Skeletal muscle tissue (tissue), 4 donors: ENCODE measurements around the gene ZNF513. TPM values are rescaled to one million over a fixed set of nuclear protein-coding genes. Genes with fewer than 3 reads are reported as not detected.

Source experiments
- H3K27ac ChIP-seq: one replicate; pipeline ENCODE4 v1.7.0; 2013; ENCODE audit warnings: mild to moderate bottlenecking, low read depth, low read length, inconsistent platforms
- H3K27me3 ChIP-seq, 3 donors: one replicate each; pipeline ENCODE4 v1.7.0; 2013; ENCODE audit warnings: low read length in 3 of 3; ENCODE audit not compliant: control insufficient read depth in 3 of 3, insufficient read depth in 3 of 3
- H3K36me3 ChIP-seq, 3 donors: one replicate each; pipeline ENCODE4 v1.7.0; 2013; ENCODE audit warnings: low read length in 3 of 3; ENCODE audit not compliant: control insufficient read depth in 3 of 3, insufficient read depth in 3 of 3
- H3K4me1 ChIP-seq, 3 donors: one replicate each; pipeline ENCODE4 v1.7.0; 2013; ENCODE audit warnings: low read length in 3 of 3, mild to moderate bottlenecking in 3 of 3; ENCODE audit not compliant: control insufficient read depth in 3 of 3, insufficient read depth in 3 of 3
- H3K4me3 ChIP-seq, 3 donors: one replicate each; pipeline ENCODE4 v1.7.0; 2013; ENCODE audit warnings: low read length in 3 of 3
- H3K9ac ChIP-seq, 3 donors: one replicate each; pipeline ENCODE4 v1.7.0; 2013; ENCODE audit warnings: low read length in 3 of 3, mild to moderate bottlenecking in 3 of 3, moderate library complexity in 2 of 3, low read depth in 1 of 3
- H3K9me3 ChIP-seq, 3 donors: one replicate each; pipeline ENCODE4 v1.7.0; 2013; ENCODE audit warnings: low read length in 3 of 3; ENCODE audit not compliant: control insufficient read depth in 3 of 3
- total RNA-seq: library from RNA; depleted of rRNA; stranded (reverse); fragments of >200 nt; gene quantifications from one replicate; pipeline ENCODE4 v1.2.3, GENCODE V29; 2014
- donor health status: Osteomylitis.

Gene ZNF513
- total RNA-seq, 1 donor from 2014 or later: 7.3 TPM

DNA sequence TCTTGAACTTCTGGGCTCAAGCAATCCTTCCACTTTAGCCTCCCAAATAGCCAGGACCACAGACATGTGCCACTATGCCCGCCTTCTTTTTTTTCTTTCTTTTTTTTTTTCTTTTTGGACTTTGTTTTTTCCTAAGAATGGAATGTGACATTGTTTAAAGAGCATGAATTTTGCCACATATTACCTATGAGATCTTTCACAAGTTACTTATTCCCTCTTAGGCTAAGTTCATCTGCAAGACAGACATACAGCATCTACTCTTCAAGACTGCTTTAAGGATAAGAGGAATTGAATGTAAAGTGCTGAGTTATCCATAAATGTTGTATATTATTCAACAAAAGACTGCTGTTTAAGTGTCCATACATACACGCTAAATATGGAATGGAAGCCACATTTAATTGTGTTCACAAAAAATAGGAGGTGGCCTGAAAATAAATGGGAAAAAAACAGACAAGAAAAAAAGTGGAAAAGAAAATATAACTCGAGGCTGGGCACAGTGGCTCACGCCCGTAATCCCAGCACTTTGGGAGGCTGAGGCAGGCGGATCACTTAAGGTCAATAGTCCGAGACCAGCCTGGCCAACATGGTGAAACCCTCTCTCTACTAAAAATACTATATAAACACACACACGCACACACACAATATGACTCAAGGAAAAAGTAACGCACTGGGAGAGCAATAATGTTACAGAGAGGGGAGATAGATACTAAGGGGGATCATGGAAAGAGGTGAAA lies 32.1 kb upstream of the ZNF513 start:
- Histone ChIP-seq H3K36me3 (no peaks in the 10 kb centered on the region), H3K9me3 (no peaks in the 10 kb centered on the region), H3K27ac (no peak overlapping the region), H3K4me1 (peaks cover 7 to 19% (median 15%) of the 10 kb centered on the region in 3 donors), H3K9ac (no peak overlapping the region), H3K4me3 (no peak overlapping the region), H3K27me3 (no peaks in the 10 kb centered on the region)

DNA sequence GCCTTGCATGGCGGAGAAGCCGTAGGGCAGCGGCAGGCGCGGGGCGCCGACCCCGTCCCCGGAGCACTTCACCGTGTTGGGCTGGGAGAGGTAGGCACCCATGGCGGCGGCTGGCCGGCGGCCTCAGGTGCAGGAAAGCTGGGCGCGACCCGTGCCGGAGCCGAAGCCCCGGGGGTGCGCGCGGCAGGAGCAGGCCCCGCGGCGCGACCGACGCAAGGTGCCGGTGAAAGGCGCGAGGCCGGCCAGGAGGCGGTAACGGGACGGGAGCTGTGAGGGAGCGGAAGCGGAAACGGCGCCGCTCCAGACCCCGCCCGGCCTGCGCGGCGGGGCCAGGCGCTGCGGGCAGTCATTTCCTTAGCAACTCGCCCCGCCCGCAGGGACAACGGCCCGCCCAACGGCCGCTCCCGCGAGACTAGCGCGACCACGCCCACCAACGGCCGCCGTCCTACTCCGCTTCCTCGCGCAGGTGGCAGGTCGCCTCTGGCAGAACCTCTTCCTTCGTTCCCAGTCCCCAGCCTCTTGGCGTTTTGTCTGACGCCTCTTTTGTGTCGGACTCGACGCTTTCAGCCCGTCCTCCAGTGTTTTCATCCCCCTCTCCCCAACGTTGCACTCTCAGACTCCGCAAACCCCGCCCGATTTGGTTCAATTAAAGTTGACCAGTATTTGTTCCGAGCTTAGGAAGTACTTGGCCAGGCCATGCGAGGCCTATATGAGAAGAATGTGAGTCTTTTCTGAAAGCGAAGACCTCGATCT lies 29.0 kb upstream of the ZNF513 start, which contains the start of gene PPM1G:
Gene PPM1G, minus strand, starts transcription at position 271 of the 753 bp plus-strand sequence. Its CDS starts 169 bp downstream, at position 102.
- Histone ChIP-seq H3K4me3 (peak within 1 kb of the TSS; percentile 80 to 91 (median 88)), H3K27ac (peak within 1 kb of the TSS; percentile 85), H3K27me3 (no peaks in the 10 kb centered on the region), H3K9me3 (no peaks in the 10 kb centered on the region), H3K36me3 (peaks cover 0 to 4% (median 0%) of the 10 kb centered on the region in 3 donors), H3K9ac (peak within 1 kb of the TSS; percentile 82 to 99 (median 94)), H3K4me1 (peaks cover 7 to 19% (median 15%) of the 10 kb centered on the region in 3 donors)

DNA sequence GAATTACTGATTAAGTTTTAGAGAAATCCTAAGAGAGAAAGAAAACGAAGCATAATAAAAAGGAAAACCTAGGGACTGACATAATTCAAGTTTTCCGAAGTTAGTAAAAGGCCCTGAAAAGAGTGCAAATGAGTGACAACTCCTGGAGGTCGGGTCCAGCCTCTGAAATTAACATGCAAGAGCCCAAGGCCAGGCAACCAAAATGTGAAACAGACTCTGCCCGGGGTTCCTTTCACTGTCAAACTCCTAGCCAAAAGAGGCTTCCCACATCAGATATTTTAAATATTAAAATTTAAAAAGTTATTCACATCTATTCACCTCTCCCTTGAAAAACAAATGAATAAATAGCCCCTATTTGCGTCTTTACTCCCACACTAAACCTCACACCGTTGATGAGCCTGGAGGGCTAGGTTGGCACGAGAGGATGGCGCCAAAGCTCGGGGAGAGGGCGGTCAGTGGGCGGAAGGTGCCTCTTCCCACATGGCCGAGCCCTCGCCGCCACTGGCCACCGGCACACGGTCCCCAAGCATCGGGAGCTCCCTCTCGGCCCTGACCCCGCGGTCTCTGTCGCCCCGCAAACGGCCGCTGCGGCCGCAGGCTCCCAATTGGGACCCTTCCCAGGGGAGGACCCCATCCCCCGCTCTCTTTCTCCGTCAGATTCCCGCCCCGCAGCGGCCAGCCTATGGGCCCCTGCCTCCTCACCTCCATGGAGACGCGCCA lies 28.2 kb upstream of the ZNF513 start:
- Histone ChIP-seq H3K9ac (peak overlapping the region; percentile 82 to 99 (median 94)), H3K9me3 (no peaks in the 10 kb centered on the region), H3K4me3 (peak overlapping the region; percentile 80 to 91 (median 85)), H3K27me3 (no peaks in the 10 kb centered on the region), H3K36me3 (peaks cover 0 to 4% (median 0%) of the 10 kb centered on the region in 3 donors), H3K4me1 (peaks cover 7 to 19% (median 15%) of the 10 kb centered on the region in 3 donors), H3K27ac (peak overlapping the region; percentile 85)

DNA sequence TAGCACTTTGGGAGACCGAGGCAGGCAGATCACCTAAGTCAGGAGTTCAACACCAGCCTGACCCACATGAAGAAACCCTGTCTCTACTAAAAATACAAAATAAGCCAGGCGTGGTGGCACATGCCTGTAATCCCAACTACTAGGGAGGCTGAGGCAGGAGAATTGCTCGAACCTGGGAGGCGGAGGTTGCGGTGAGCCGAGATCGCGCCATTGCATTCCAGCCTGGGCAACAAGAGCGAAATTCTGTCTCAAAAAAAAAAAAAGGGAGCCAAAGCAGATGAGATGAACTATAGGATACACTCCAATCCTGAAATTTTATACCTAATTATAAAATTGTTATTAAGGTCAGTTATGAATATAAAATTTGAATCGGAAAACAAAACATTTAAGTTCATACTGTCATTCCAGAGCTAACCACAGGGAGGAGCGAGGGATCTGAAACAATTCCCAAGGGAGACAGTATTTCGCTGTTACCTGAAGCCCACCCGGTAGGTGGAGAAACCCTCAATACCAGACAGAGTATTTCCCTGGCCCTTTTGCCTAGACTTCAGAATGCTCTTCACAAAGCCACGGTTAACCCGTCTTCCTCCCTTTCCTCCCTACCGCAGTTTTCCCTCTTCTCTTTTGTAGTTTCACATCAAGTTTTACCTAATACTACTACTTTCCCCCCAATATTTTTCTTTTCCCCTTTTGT lies 27.4 kb upstream of the ZNF513 start:
- no peaks in the 10 kb centered on the region for H3K27me3 ChIP-seq
- no peaks in the 10 kb centered on the region for H3K9me3 ChIP-seq
- peak overlapping the region; percentile 56 to 85 (median 80) for H3K4me3 ChIP-seq
- H3K9ac ChIP-seq: peak overlapping the region; percentile 82 to 99 (median 94)
- H3K4me1 ChIP-seq: peaks cover 7 to 19% (median 15%) of the 10 kb centered on the region in 3 donors
- no peak overlapping the region for H3K27ac ChIP-seq
- H3K36me3 ChIP-seq: peaks cover 0 to 4% (median 0%) of the 10 kb centered on the region in 3 donors

DNA sequence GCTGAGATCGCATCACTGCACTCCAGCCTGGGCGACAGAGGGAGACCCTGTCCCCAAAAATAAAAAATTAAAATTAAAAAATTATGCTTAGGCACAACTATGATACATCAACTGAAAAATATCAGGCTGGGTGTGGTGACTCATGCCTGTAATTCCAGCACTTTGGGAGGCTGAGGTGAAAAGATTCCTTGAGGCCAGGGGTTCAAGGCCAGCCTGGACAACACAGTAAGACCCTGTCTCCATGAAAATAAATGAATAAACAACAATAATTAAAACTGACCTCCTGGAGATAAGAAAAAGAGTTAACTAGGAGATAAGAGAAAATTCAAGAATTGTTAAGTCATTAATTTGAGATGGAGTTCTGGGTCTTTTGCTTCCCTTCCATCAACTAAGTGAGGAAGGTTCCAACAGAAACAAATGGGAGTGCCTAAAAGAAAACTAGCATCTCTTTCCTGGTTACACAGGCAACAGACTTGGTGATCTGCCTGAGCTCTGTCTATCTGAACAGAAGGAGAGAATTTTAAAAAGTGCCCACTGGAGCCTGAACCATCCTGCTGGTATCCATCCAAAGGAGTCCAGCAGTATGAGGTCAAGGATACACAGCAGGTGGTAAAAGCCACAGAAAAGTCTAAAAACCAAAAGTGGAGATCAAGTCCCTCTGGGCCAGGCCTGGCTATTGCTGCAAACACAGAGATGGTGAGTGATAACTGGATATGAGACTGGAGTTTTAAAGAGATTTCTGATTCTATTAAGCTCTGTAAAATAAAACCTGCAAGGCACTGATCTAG lies 20.0 kb upstream of the ZNF513 start:
- Histone ChIP-seq H3K9me3 (no peaks in the 10 kb centered on the region), H3K9ac (no peak overlapping the region)

GRCh38 chr2:27398962-27399361 lies 18.4 kb upstream of the ZNF513 start:
- Histone ChIP-seq H3K27me3 (no peaks in the 10 kb centered on the region), H3K9ac (no peak overlapping the region), H3K36me3 (no peaks in the 10 kb centered on the region), H3K4me3 (no peak overlapping the region), H3K9me3 (no peaks in the 10 kb centered on the region), H3K4me1 (no peaks in the 10 kb centered on the region), H3K27ac (no peak overlapping the region)

More for the DNA sequence above, 20.0 kb upstream of the ZNF513 start:
- no peaks in the 10 kb centered on the region for H3K27me3 ChIP-seq
- H3K36me3 ChIP-seq: peaks cover 0 to 4% (median 0%) of the 10 kb centered on the region in 3 donors
- H3K4me1 ChIP-seq: no peaks in the 10 kb centered on the region
- no peak overlapping the region for H3K4me3 ChIP-seq
- no peak overlapping the region for H3K27ac ChIP-seq

GRCh38 chr2:27393225-27393624 lies 12.7 kb upstream of the ZNF513 start:
- H3K9ac ChIP-seq: no peak overlapping the region
- no peak overlapping the region for H3K27ac ChIP-seq
- no peaks in the 10 kb centered on the region for H3K4me1 ChIP-seq
- H3K27me3 ChIP-seq: no peaks in the 10 kb centered on the region
- H3K4me3 ChIP-seq: no peak overlapping the region
- H3K9me3 ChIP-seq: no peaks in the 10 kb centered on the region
- H3K36me3 ChIP-seq: peaks cover 0 to 7% (median 0%) of the 10 kb centered on the region in 3 donors

- no peak overlapping the region for H3K4me3 ChIP-seq
- peaks cover 0 to 10% (median 2%) of the 10 kb centered on the region in 3 donors for H3K36me3 ChIP-seq
- H3K27me3 ChIP-seq: no peaks in the 10 kb centered on the region
- H3K4me1 ChIP-seq: no peaks in the 10 kb centered on the region
- H3K27ac ChIP-seq: no peak overlapping the region
- no peaks in the 10 kb centered on the region for H3K9me3 ChIP-seq
- H3K9ac ChIP-seq: no peak overlapping the region
These were observed 10.5 kb upstream of the ZNF513 start for GRCh38 chr2:27390822-27391679.
